Limb (tissue), 2 donors: ENCODE data around the gene FMO1.
"Not testable (repeated sequence)": the region's sequence is repeated elsewhere in the genome, so short reads cannot be mapped to it uniquely, and the experiment has no call there.

ENCODE experiments used
- DNase-seq, 2 donors: peaks; one replicate each; pipeline ENCODE4 v3.0.0-alpha.2; 2016; ENCODE audit errors: extremely low spot score in 2 of 2

The FMO1 gene

GRCh38 chr1:171248302-171248701 lies at the start of gene FMO1:
TSS of gene FMO1 (plus strand) at chr1:171248494. CDS start at chr1:171258088, 9,594 bp downstream.
- DNase-seq, result no peak

GRCh38 chr1:171204296-171204695 lies 44.0 kb upstream of the FMO1 start:
- no peak for DNase-seq

DNA sequence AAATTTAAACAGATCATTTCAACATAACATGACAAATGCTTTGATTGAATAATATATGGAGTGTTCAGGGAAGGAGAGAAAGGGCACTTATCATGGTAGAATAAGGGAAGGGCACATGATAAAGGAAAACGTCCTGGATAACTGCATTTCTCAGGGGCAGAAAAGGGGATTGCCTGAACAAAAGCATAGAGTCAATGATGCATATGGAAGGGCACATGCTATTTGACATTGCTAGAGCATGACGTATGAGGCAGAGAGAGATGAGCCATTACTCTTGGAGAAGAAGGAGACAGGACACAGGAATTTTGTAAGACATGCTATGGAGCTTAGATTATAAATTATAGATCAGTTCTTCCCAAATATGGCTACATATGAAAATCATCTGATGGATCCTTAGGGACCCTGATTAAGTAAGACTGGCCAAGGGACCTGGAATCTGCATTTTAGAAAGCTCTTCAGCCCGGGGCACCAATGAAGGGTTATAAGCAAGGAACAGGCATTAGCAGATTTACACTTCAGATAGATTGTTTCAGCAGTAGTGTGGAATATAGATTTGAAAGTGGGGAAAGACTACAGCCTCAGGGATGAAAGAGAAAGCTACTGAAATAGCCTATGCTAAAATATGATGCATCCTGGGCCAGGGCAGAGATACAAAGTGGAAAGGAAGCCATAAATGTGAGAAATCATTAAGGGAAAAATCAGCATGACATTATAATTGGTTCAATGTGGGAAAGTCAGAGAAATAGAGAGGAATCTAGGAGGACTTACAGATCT lies 41.9 kb upstream of the FMO1 start:
- no peak for DNase-seq

- no peak for DNase-seq
Observed at GRCh38 chr1:171206978-171207355, 41.3 kb upstream of the FMO1 start.

DNA sequence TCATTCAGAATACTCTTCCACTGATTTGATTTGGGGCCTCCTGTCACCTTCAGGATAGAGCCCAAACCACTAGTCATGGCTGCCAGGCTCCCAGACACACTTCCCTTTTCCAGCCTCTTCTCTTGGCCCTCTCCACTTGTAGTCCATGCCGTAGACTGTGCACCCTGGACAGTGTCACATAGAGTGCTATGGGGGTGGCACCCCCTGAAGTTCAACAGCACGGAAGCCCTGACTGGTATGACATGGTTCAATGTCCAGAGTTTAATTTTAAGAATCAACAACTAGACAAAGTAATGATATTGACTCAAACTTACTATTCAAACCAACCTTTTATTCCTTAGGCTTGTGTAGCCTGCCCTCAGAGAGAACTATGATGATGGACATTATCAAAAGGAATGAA lies 40.9 kb upstream of the FMO1 start:
- no peak for DNase-seq

DNA sequence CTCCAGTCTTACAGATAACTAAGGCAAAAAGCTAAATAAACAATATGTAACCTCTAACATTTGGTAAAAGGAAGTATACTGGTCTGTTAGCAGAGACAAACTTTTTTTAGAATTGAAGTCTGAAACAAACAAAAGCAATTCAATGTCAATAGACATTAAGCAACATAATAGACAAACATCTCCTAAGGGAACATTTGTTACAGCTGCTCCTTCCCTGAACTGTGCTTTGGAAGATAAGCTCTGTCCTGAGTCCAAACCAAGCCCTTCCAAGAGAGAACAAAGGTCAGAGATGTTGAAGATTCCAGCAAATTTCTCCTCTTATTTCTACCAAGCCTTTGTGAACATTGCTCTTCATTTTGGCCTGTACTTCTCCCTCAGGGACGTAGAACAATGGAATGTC lies 37.9 kb upstream of the FMO1 start:
- peak in 1 of 2 donors; percentile 55 for DNase-seq

- DNase-seq, result no peak
Observed at GRCh38 chr1:171212607-171213351, 35.5 kb upstream of the FMO1 start.

DNA sequence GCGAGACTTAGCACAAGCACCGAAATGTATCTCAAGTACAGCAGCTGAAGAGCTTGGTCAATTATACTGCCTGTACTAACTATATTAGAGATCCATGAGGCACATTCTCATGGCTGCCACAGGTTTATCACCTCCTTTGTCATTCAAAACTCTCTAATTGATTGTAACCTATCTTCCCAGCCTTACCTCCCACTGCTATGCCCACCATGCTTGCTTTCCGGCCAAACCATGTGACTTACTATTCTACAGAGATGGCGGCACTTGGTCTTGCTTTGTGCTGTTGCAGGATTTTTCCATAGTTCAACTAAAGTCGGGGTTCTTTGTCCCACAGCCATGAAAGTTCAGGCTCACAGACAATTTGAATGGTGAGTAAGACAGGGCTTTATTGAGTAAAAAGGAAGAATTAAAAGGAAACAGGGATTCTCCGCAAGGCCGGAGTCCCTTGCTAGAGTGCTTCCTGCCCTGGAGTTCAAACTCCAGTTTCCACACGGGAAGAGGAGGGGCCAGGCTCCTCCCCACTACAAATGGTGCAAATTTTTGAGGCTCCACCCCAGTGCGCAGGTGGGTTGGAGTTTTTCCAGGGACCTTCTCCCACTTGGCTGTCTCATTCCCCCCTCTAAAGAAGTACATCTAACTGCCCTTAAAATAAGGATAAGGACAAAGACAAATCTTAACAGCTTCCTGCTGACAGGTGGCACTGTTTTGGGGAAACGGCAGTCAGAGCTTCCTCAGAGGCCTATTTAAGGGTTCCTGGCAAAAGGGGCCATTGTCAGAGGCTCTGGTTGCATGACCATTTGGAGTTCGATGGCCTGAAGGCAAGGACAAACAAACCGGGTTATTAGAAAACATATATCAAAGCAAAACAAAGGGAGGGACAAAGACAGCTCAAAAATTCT lies 34.5 kb upstream of the FMO1 start:
- no peak for DNase-seq

DNA sequence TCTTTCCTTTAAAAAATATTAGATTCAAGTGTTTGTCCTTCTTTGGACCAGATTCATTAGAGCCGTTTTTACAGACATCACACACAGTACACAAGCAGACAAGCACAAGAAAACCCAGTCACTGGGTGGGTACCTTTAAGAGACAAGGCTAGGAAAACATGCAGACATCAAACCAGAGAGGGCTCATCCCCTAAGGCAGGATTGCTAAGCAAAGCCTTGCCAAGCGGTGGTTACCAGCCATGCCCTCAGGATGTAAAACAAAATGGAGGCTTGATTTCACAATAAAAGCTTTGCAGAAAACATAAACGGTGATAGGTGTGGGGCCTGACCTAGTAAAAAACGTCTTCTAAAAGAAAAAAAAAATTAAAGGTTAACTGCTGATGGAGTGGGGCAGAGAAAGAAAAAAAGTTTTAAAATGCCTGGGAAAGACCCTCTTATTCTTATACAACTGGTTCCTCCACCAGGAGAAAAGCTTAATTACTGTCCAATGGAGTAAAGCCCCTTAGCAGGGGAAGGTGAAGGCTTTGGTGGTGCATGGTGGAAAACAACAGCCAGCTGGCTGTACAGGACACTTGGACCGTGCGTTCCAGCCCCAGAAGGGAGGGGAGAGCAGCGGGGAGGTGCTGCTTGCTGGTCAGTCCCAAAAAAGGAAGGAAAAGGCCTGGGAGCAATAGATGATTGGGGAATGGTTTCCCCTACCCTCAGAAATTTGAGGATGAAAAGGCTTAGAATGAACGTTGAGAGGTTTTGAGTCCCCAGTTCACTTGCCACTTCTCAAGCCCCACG lies 30.4 kb upstream of the FMO1 start:
- DNase-seq, result no peak

- DNase-seq, result no peak
Observed at GRCh38 chr1:171218661-171219060, 29.6 kb upstream of the FMO1 start.

DNA sequence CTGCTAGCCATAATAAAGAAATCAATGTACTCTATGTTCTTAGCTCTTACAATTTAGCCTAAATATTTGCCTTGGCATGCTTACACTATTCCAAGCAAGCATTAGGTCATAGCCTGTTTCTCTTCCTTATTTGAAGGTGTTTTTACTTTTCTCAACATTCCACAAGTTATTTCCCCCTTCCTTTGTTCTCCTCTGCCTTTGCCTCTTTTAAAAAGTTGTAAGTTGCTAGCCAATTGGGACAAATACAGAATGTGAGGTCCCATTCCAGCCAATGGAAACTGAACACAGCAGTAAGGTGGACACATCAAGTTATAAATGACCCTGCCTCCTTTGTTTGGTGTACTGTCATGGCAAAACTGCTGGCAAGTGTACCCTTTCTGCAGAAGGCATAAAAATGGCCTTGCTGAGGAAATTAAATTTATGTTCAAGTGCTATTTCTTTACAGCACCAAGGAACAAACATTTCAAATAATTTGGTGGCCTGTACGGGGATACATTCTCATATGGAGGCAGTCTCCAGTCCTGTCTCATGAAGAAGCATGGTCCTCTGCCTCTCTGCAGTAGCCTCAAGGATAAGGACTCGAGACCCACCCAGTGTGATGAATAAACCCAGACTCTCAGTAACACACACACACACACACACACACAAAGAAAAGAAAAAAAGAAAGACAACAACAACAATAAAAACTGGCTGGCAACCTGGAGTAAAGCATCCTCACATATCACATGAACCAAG lies 28.8 kb upstream of the FMO1 start:
- DNase-seq, result no peak

- no peak for DNase-seq
Observed at GRCh38 chr1:171220081-171220420, 28.2 kb upstream of the FMO1 start.

GRCh38 chr1:171220581-171221054 lies 27.7 kb upstream of the FMO1 start:
- peak; percentile 76 to 85 for DNase-seq

- DNase-seq, result no peak
Observed at GRCh38 chr1:171221665-171222591, 26.4 kb upstream of the FMO1 start.

- DNase-seq, result no peak
Observed at GRCh38 chr1:171222936-171223335, 25.4 kb upstream of the FMO1 start.

- DNase-seq, result not testable (repeated sequence)
Observed at GRCh38 chr1:171224257-171224656, 24.0 kb upstream of the FMO1 start.

DNA sequence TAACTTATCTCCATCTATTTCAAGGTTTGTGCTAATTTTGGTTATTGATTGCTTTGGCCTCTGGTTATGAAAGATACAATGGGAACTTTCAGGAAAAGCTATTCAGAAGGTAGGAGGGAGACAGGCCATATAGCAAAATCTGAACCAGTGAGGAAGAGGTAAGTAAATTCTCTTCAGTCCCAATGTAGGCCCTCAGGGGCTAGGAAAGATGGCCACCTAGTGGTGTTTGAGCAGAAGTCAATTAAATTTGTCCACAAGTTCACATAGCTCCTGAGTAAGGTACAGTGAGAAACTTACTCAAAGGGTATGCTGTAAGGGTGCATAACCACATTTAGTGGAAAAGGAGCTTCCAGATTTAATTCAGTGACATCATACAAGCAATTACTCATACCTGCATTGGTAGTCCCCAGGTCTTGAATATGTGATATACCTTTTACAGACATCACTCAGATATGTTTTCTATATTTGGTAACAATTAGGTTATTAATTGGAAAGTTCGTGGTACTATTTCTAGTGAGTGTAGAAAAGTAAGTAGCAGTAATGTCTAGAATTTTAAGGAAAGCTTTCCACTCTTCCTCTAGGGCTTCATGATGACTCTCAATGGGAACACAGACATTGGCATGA lies 21.4 kb upstream of the FMO1 start:
- DNase-seq, result peak; percentile 48 to 88

DNA sequence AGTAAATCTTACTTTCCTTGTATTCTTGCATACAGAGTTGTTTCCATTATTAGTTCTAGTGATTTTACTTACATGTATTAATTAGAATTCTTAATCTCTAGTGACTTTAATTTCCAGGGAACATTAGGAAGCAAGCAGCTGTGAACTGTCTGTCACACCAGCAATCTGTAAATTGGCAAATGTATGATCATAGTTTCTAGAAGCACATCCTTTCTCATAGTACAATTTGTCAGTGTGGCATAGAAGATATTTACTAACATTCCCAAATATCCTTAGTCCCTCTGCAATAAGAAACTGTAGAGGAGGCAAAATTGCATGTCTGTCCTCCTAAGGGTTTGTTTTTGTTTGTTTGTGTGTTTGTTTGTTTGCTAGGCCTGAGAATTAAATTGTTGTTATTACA lies 17.0 kb upstream of the FMO1 start:
- DNase-seq, result no peak

GRCh38 chr1:171233183-171233582 lies 15.1 kb upstream of the FMO1 start:
- DNase-seq, result no peak
